SK-N-SH (cell line): ENCODE data around the gene KMT2A. TPM values are rescaled to one million over a fixed set of nuclear protein-coding genes. Genes with fewer than 3 reads are reported as not detected.
A peak's percentile ranks its signal among the peaks of the same experiment; 100 is the strongest.
"Not testable (repeated sequence)": the region's sequence is repeated elsewhere in the genome, so short reads cannot be mapped to it uniquely, and the experiment has no call there.

Source experiments
- CTCF ChIA-PET: fragments of 300-600, 350-600 bp; formaldehyde crosslinking; extraction: SDS; loops from one replicate; lab custom pipeline; 2021; lab: Yijun Ruan, JAX
- POLR2A ChIA-PET: fragments of 350-600 bp; sonication (Branson Sonifier 250); formaldehyde crosslinking; extraction: SDS; loops from one replicate; lab custom pipeline; 2020; ENCODE audit warnings: antibody characterized with exemption, inconsistent platforms; lab: Yijun Ruan, JAX
- DNase-seq: peaks from one replicate; pipeline ENCODE4 v3.0.0; 2012
- H2AFZ ChIP-seq: fragments of 200-600 bp; sonication (generic); 2 replicates; pipeline ENCODE4 v1.8.1; 2016; ENCODE audit warnings: antibody characterized with exemption, mild to moderate bottlenecking, low read depth
- H3F3A ChIP-seq: fragments of 200-600 bp; sonication (generic); replicated peaks from 2 replicates; pipeline ENCODE3; 2016; ENCODE audit warnings: antibody characterized with exemption, mild to moderate bottlenecking; ENCODE audit not compliant: insufficient read depth
- H3K27ac ChIP-seq, 2 experiments: fragments of 200-500 bp in 1 of 2; fragments of 200-600 bp in 1 of 2; sonication (Bioruptor generic) in 1 of 2; sonication (generic), shearing (Covaris generic) in 1 of 2; 2 replicates each; pipeline versions ENCODE4 v1.5.1 to v1.6.1; 2014 to 2016; ENCODE audit warnings: low read depth in 2 of 2, inconsistent platforms in 1 of 2, low read length in 1 of 2, mild to moderate bottlenecking in 1 of 2, mixed read lengths in 1 of 2
- H3K27me3 ChIP-seq: fragments of 200-600 bp; sonication (generic), shearing (Covaris generic); 2 replicates; pipeline ENCODE4 v1.6.1; 2016; ENCODE audit warnings: mixed run types; ENCODE audit not compliant: insufficient read depth
- H3K36me3 ChIP-seq, 2 experiments: fragments of 200-500 bp in 1 of 2; fragments of 200-600 bp in 1 of 2; sonication (Bioruptor generic) in 1 of 2; sonication (generic) in 1 of 2; replicated peaks in 1 of 2; 2 replicates each; pipeline versions ENCODE3 to v1.5.1; 2014 to 2016; ENCODE audit warnings: low read length in 1 of 2, mild to moderate bottlenecking in 1 of 2; ENCODE audit not compliant: insufficient read depth in 2 of 2, control insufficient read depth in 1 of 2
- H3K4me1 ChIP-seq, 2 experiments: fragments of 200-500 bp in 1 of 2; fragments of 200-600 bp in 1 of 2; sonication (Bioruptor generic) in 1 of 2; sonication (generic), shearing (Covaris generic) in 1 of 2; 2 replicates each; pipeline versions ENCODE4 v1.5.1 to v1.6.1; 2014 to 2016; ENCODE audit warnings: low read depth in 1 of 2, low read length in 1 of 2, mixed run types in 1 of 2; ENCODE audit not compliant: insufficient read depth in 2 of 2, control insufficient read depth in 1 of 2
- H3K4me2 ChIP-seq: fragments of 200-600 bp; sonication (generic), shearing (Covaris generic); 2 replicates; pipeline ENCODE4 v1.6.1; 2017; ENCODE audit warnings: mixed run types
- H3K4me3 ChIP-seq, 2 experiments: fragments of 200-500 bp in 1 of 2; fragments of 200-600 bp in 1 of 2; sonication (Bioruptor generic) in 1 of 2; sonication (generic), shearing (Covaris generic) in 1 of 2; 2 replicates each; pipeline versions ENCODE4 v1.5.1 to v1.8.1; 2014 to 2016; ENCODE audit warnings: low read depth in 2 of 2, inconsistent platforms in 1 of 2, low read length in 1 of 2, mild to moderate bottlenecking in 1 of 2, mixed read lengths in 1 of 2, moderate library complexity in 1 of 2
- H3K79me2 ChIP-seq: fragments of 200-600 bp; sonication (generic); 2 replicates; pipeline ENCODE4 v1.8.1; 2017; ENCODE audit warnings: mild to moderate bottlenecking; ENCODE audit not compliant: insufficient read depth
- H3K9ac ChIP-seq: fragments of 200-600 bp; sonication (generic); 2 replicates; pipeline ENCODE4 v1.6.1; 2017; ENCODE audit warnings: mixed run types
- H3K9me2 ChIP-seq: fragments of 200-600 bp; sonication (generic); 2 replicates; pipeline ENCODE4 v1.6.1; 2017; ENCODE audit warnings: mixed run types
- H3K9me3 ChIP-seq: fragments of 200-600 bp; sonication (generic); 2 replicates; pipeline ENCODE4 v1.6.1; 2017; ENCODE audit warnings: mixed run types, mild to moderate bottlenecking, moderate library complexity
- H4K20me1 ChIP-seq: fragments of 200-600 bp; sonication (generic); 2 replicates; pipeline ENCODE4 v1.6.1; 2017; ENCODE audit warnings: mild to moderate bottlenecking, mixed run types; ENCODE audit not compliant: insufficient read depth
- CHD2 ChIP-seq: fragments of 150-350 bp; IDR thresholded peaks from 2 replicates; pipeline ENCODE4 v1.6.1; 2018; ENCODE audit warnings: low read length; ENCODE audit not compliant: partially characterized antibody
- FOSL2 ChIP-seq: IDR thresholded peaks from 2 replicates; pipeline ENCODE4 v1.4.0; 2012; ENCODE audit warnings: low read depth, mild to moderate bottlenecking, moderate library complexity, borderline replicate concordance
- FOXJ3 ChIP-seq: sonication (generic); formaldehyde crosslinking; IDR thresholded peaks from 2 replicates; pipeline ENCODE4 v1.5.1; 2020; ENCODE audit warnings: mild to moderate bottlenecking, missing genetic modification reagents
- GABPA ChIP-seq: IDR thresholded peaks from 2 replicates; pipeline ENCODE4 v1.4.0; 2012; ENCODE audit warnings: low read depth, mild to moderate bottlenecking
- MEF2A ChIP-seq: IDR thresholded peaks from 2 replicates; pipeline ENCODE4 v1.4.0; 2012; ENCODE audit warnings: low read depth, borderline replicate concordance
- NFIC ChIP-seq: IDR thresholded peaks from 2 replicates; pipeline ENCODE4 v1.4.0; 2012; ENCODE audit warnings: borderline replicate concordance
- POLR2AphosphoS5 ChIP-seq: IDR thresholded peaks from 2 replicates; pipeline ENCODE4 v1.6.1; 2012; ENCODE audit warnings: low read depth, low read length
- RAD21 ChIP-seq: IDR thresholded peaks from 2 replicates; pipeline ENCODE4 v1.6.1; 2012; ENCODE audit warnings: mild to moderate bottlenecking, low read length
- RCOR1 ChIP-seq: fragments of 150-350 bp; IDR thresholded peaks from 2 replicates; pipeline ENCODE4 v1.6.1; 2017; ENCODE audit warnings: antibody characterized with exemption, low read length
- RXRA ChIP-seq: IDR thresholded peaks from 2 replicates; pipeline ENCODE4 v1.4.0; 2012; ENCODE audit warnings: low read depth, mild to moderate bottlenecking, borderline replicate concordance
- SMC3 ChIP-seq: IDR thresholded peaks from 2 replicates; pipeline ENCODE4 v1.6.1; 2012; ENCODE audit warnings: low read depth, low read length, improper control_type of control experiment
- YY1 ChIP-seq: IDR thresholded peaks from 2 replicates; pipeline ENCODE4 v1.4.0; 2012; ENCODE audit warnings: low read depth, mild to moderate bottlenecking
- WGBS: methylation state at CpG from one replicate; pipeline ENCODE4 v1.1.6; 2017; ENCODE audit warnings: low lambda C conversion rate; 5-methylcytosine and 5-hydroxymethylcytosine counted together
- polyA plus RNA-seq, 3 experiments: library from polyadenylated mRNA; depleted of rRNA; stranded (reverse); fragments of >200 nt; gene quantifications; 2 replicates each; pipeline ENCODE4 v1.2.3, GENCODE V29; 2012
- TF ChIP-seq, protein P1 (sequence below): IDR thresholded peaks from 2 replicates; pipeline ENCODE4; 2012
- TF ChIP-seq, protein P2 (sequence below): fragments of 200-600 bp; sonication (generic); IDR thresholded peaks from 2 replicates; pipeline ENCODE4 v1.6.1; 2017; ENCODE audit warnings: antibody characterized with exemption, mild to moderate bottlenecking, moderate library complexity
- TF ChIP-seq, protein P3 (sequence below): IDR thresholded peaks from 2 replicates; pipeline ENCODE4 v1.4.0; 2012; ENCODE audit warnings: low read depth, borderline replicate concordance

KMT2A gene
- polyA plus RNA-seq, 1 of the 3 experiments (the other 2 are of a cell fraction), result 15.7 TPM

DNA sequence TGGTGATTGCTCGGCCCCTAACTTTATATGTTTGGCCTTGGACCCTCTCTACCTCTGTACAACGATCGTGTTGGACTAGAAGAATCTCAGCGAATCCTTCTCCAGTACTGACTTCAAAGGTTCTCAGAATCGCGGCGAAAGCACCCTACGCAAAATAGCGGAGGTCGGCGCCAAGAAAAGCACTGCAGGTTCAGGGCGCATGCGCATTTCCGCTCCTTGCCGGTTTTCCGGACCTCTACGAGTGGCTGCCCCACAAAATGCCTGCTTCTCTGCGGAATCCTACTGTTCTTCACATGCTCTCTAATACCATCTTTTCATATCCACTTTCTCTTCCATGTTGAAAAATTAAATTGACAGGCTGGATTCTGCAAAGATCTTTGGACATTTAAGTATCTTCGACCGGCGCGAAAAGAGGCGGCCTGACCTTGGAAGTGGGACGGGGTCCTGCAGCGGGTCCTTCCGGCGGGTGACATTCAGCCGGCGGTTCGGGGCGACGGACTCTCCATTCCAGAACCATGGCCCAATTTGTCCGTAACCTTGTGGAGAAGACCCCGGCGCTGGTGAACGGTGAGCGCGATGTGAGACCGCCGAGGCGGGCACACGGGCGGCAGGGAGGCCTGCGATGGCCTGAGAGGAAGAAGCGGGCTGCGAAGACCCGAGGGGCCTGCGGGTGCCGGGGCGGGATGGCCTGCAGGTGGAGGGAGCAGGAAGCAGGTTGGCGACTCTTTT, 35.0 kb upstream of the KMT2A start, which contains the start of gene ATP5MG (continued):
- TF ChIP-seq, protein P1, sequence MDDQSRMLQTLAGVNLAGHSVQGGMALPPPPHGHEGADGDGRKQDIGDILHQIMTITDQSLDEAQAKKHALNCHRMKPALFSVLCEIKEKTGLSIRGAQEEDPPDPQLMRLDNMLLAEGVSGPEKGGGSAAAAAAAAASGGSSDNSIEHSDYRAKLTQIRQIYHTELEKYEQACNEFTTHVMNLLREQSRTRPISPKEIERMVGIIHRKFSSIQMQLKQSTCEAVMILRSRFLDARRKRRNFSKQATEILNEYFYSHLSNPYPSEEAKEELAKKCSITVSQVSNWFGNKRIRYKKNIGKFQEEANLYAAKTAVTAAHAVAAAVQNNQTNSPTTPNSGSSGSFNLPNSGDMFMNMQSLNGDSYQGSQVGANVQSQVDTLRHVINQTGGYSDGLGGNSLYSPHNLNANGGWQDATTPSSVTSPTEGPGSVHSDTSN, result peak; percentile 21; the same call in 1 of the 2 replicates
- TF ChIP-seq SMC3 (no peak), FOSL2 (no peak), GABPA (peak; percentile 66), MEF2A (no peak)

DNA sequence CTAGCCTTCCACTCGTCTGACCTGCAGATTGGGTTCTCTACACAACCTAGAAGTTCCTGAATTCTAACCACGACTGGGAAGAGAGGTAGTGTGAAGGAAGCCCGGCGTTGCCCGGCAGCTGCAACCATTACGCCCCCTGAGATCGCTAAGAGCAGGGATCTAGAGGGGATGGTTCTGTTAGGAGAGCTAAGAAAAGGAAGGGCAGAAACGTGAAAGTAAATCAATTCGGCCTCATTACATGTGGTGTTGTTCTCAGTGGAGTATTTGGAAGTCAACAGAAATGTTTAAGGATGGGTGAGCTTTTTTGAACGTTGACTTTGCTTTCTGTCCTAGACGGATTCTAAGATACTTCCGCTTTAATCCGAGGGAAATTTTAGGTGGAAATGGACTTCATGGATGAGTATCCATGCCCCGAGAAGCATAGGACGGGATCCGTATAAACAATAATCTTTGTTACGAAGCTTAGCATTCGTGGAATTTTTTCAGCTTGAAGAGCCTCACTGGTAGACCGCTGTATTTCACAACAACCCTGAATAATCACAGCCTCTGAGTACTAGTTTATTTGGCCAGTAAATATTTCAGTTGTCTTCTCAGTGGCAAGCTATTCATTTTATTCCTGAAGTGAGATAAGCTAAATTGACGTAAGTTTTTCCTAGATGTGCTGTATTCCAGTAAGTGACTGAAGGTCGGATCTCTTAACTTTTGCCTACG, 34.3 kb upstream of the KMT2A start:
- Histone ChIP-seq H3K79me2 (peaks cover 57% of the 10 kb centered on the region), H3F3A (peaks cover 23% of the 10 kb centered on the region), H3K9ac (peak overlapping the region; percentile 86), H3K9me3 (no peaks in the 10 kb centered on the region), H3K4me1 (peaks cover 8 to 14% of the 10 kb centered on the region in 2 experiments; a peak in 3 of 4 replicates), H3K27me3 (no peaks in the 10 kb centered on the region), H3K9me2 (no peaks in the 10 kb centered on the region), H3K4me3 (peak overlapping the region; percentile 84 to 96), H3K4me2 (peak overlapping the region; percentile 62), H2AFZ (peak overlapping the region; percentile 92), H3K36me3 (peaks cover 26 to 48% of the 10 kb centered on the region in 2 experiments), H3K27ac (peak overlapping the region; percentile 78 to 93; a peak in 3 of 4 replicates), H4K20me1 (peaks cover 38% of the 10 kb centered on the region; the same call in 1 of the 2 replicates)
- ChIA-PET CTCF (interaction anchor here (0.7 to 1.8 kb wide), 5 partner anchors 11 to 97 kb away, joined by 3 to 5 read pairs (median 4); no protein-coding TSS in a partner anchor), POLR2A (interaction anchor here (0.6 to 1.7 kb wide), 4 partner anchors 20 to 34 kb away, joined by 3 to 5 read pairs (median 4); partner anchors contain the start of gene KMT2A)
- 2% methylated on average over 22 of the region's 22 CpGs for WGBS
- TF ChIP-seq RCOR1 (no peak), CHD2 (no peak), NFIC (no peak), RAD21 (0 out of 2 replicates have a peak, but pooled peaks have one; percentile 3), FOXJ3 (0 out of 2 replicates have a peak, but pooled peaks have one; percentile 1), POLR2AphosphoS5 (no peak), YY1 (no peak), RXRA (no peak)
- TF ChIP-seq, protein P1, result no peak
- TF ChIP-seq, protein P2, sequence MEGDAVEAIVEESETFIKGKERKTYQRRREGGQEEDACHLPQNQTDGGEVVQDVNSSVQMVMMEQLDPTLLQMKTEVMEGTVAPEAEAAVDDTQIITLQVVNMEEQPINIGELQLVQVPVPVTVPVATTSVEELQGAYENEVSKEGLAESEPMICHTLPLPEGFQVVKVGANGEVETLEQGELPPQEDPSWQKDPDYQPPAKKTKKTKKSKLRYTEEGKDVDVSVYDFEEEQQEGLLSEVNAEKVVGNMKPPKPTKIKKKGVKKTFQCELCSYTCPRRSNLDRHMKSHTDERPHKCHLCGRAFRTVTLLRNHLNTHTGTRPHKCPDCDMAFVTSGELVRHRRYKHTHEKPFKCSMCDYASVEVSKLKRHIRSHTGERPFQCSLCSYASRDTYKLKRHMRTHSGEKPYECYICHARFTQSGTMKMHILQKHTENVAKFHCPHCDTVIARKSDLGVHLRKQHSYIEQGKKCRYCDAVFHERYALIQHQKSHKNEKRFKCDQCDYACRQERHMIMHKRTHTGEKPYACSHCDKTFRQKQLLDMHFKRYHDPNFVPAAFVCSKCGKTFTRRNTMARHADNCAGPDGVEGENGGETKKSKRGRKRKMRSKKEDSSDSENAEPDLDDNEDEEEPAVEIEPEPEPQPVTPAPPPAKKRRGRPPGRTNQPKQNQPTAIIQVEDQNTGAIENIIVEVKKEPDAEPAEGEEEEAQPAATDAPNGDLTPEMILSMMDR, result peak; percentile 1; the same call in 1 of the 2 replicates
- TF ChIP-seq, protein P3, sequence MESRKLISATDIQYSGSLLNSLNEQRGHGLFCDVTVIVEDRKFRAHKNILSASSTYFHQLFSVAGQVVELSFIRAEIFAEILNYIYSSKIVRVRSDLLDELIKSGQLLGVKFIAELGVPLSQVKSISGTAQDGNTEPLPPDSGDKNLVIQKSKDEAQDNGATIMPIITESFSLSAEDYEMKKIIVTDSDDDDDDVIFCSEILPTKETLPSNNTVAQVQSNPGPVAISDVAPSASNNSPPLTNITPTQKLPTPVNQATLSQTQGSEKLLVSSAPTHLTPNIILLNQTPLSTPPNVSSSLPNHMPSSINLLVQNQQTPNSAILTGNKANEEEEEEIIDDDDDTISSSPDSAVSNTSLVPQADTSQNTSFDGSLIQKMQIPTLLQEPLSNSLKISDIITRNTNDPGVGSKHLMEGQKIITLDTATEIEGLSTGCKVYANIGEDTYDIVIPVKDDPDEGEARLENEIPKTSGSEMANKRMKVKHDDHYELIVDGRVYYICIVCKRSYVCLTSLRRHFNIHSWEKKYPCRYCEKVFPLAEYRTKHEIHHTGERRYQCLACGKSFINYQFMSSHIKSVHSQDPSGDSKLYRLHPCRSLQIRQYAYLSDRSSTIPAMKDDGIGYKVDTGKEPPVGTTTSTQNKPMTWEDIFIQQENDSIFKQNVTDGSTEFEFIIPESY, result no peak
- no peak for DNase-seq

DNA sequence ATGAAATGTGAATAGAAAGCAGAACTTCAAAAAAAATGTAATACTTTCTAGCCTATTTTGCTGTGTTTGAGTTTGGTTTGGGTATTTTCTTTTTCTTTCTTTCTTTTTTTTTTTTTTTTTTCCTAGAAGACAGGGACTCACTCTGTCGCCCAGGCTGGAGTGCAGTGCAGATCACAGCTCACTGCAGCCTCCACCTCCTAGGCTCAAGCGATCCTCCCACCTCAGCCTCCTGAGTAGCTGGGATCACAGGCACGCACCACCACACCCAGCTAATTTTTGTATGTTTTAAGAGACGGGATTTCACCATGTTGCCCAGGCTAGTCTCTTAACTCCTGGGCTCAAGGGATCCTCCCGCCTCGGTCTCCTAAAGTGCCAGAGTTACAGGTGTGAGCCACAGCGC, 33.7 kb upstream of the KMT2A start:
- not testable (repeated sequence) for H3K27me3 ChIP-seq, DNase-seq, H3K9me3 ChIP-seq, H3K9me2 ChIP-seq, H2AFZ ChIP-seq
- 70% methylated on average over 7 of the region's 7 CpGs for WGBS
- ChIA-PET POLR2A (interaction anchor here (0.6 to 1.7 kb wide), 3 partner anchors 20 to 32 kb away, joined by 3 to 4 read pairs (median 4); no protein-coding TSS in a partner anchor), CTCF (interaction anchor here (0.8 to 1.8 kb wide), 4 partner anchors 11 to 97 kb away, joined by 3 to 5 read pairs (median 4); no protein-coding TSS in a partner anchor)
- peaks cover 38% of the 10 kb centered on the region; the same call in 1 of the 2 replicates for H4K20me1 ChIP-seq
- H3K27ac ChIP-seq, result peak overlapping the region in 1 of 2 experiments; percentile 78; a peak in 1 of 4 replicates
- H3K9ac ChIP-seq, result peak overlapping the region; percentile 86
- peak overlapping the region; percentile 84 to 96 for H3K4me3 ChIP-seq
- H3K36me3 ChIP-seq, result peaks cover 29 to 44% of the 10 kb centered on the region in 2 experiments
- H3F3A ChIP-seq, result peaks cover 26% of the 10 kb centered on the region
- H3K4me1 ChIP-seq, result peaks cover 8 to 14% of the 10 kb centered on the region in 2 experiments; a peak in 3 of 4 replicates
- peak overlapping the region; percentile 62 for H3K4me2 ChIP-seq
- peaks cover 63% of the 10 kb centered on the region for H3K79me2 ChIP-seq
